ENCODE results near the gene TGFB1. TPM values are rescaled to one million over a fixed set of nuclear protein-coding genes. Genes with fewer than 3 reads are reported as not detected.

TGFB1 gene
- total and polyA plus RNA-seq, 9 of the 15 experiments (the other 6 are each of a cell fraction or from before 2014, with no cell fraction given): 0.24 to 159 (median 17.2) TPM

GRCh38 chr19:41367848-41368301 is 14.2 kb upstream of the TGFB1 start (continued):
- TF ChIP-seq, protein P1, sequence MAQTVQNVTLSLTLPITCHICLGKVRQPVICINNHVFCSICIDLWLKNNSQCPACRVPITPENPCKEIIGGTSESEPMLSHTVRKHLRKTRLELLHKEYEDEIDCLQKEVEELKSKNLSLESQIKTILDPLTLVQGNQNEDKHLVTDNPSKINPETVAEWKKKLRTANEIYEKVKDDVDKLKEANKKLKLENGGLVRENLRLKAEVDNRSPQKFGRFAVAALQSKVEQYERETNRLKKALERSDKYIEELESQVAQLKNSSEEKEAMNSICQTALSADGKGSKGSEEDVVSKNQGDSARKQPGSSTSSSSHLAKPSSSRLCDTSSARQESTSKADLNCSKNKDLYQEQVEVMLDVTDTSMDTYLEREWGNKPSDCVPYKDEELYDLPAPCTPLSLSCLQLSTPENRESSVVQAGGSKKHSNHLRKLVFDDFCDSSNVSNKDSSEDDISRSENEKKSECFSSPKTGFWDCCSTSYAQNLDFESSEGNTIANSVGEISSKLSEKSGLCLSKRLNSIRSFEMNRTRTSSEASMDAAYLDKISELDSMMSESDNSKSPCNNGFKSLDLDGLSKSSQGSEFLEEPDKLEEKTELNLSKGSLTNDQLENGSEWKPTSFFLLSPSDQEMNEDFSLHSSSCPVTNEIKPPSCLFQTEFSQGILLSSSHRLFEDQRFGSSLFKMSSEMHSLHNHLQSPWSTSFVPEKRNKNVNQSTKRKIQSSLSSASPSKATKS (CRISPR knock-in tag; IDR thresholded peaks at IDR 0.05): no peak
- TF ChIP-seq GATAD2A (IDR thresholded peaks at IDR 0.05) (peak; percentile 47; the same call in 1 of the 2 replicates), RNF2 (IDR thresholded peaks at IDR 0.05) (peak; percentile 70), EP300 (IDR thresholded peaks at IDR 0.05; ENCODE audit: low read length) (peak; percentile 84), ZKSCAN8 (CRISPR knock-in tag; IDR thresholded peaks at IDR 0.05) (no peak), TRIM25 (IDR thresholded peaks at IDR 0.05; ENCODE audit: borderline replicate concordance) (no peak), SIX5 (IDR thresholded peaks at IDR 0.05; ENCODE audit: borderline replicate concordance in 1 of 2, insufficient read depth in 1 of 2, low read depth in 1 of 2, low read length in 2 of 2) (no peak), TCF3 (CRISPR knock-in tag; IDR thresholded peaks at IDR 0.05) (peak; percentile 22; the same call in 1 of the 2 replicates), HEY1 (CRISPR knock-in tag; IDR thresholded peaks at IDR 0.05; ENCODE audit: borderline replicate concordance) (no peak), ZNF316 (IDR thresholded peaks at IDR 0.05) (peak; percentile 73), HMGN3 (IDR thresholded peaks at IDR 0.05; ENCODE audit: borderline replicate concordance, extremely low read depth, insufficient read length, low read depth, low read length) (no peak), SP1 (CRISPR knock-in tag; IDR thresholded peaks at IDR 0.05) (no peak), ARHGAP35 (IDR thresholded peaks at IDR 0.05; ENCODE audit: partially characterized antibody) (no peak), ZNF197 (CRISPR knock-in tag; IDR thresholded peaks at IDR 0.05; ENCODE audit: low read depth) (no peak), POLR2G (IDR thresholded peaks at IDR 0.05; ENCODE audit: low read depth, low read length) (no peak), ZFX (CRISPR knock-in tag; IDR thresholded peaks at IDR 0.05) (peak; percentile 66), LEF1 (IDR thresholded peaks at IDR 0.05) (peak; percentile 84), GABPA (tag; conservative IDR thresholded peaks at IDR 0.05; ENCODE audit: low read depth) (peak; percentile 43; the same call in 1 of the 2 replicates), DACH1 (IDR thresholded peaks at IDR 0.05; ENCODE audit: partially characterized antibody) (no peak), KAT7 (CRISPR knock-in tag; IDR thresholded peaks at IDR 0.05; ENCODE audit: borderline replicate concordance) (no peak), TCFL5 (CRISPR knock-in tag; conservative IDR thresholded peaks at IDR 0.05) (no peak)
- TF ChIP-seq, protein P2, sequence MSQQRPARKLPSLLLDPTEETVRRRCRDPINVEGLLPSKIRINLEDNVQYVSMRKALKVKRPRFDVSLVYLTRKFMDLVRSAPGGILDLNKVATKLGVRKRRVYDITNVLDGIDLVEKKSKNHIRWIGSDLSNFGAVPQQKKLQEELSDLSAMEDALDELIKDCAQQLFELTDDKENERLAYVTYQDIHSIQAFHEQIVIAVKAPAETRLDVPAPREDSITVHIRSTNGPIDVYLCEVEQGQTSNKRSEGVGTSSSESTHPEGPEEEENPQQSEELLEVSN (IDR thresholded peaks at IDR 0.05; ENCODE audit: borderline replicate concordance in 1 of 2, extremely low read depth in 1 of 2, insufficient read depth in 1 of 2, insufficient read length in 1 of 2, low read depth in 1 of 2, low read length in 1 of 2, poor library complexity in 1 of 2, severe bottlenecking in 1 of 2): no peak
- TF ChIP-seq, protein P3, sequence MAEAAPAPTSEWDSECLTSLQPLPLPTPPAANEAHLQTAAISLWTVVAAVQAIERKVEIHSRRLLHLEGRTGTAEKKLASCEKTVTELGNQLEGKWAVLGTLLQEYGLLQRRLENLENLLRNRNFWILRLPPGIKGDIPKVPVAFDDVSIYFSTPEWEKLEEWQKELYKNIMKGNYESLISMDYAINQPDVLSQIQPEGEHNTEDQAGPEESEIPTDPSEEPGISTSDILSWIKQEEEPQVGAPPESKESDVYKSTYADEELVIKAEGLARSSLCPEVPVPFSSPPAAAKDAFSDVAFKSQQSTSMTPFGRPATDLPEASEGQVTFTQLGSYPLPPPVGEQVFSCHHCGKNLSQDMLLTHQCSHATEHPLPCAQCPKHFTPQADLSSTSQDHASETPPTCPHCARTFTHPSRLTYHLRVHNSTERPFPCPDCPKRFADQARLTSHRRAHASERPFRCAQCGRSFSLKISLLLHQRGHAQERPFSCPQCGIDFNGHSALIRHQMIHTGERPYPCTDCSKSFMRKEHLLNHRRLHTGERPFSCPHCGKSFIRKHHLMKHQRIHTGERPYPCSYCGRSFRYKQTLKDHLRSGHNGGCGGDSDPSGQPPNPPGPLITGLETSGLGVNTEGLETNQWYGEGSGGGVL (CRISPR knock-in tag; IDR thresholded peaks at IDR 0.05): no peak
